ENCODE measurements around the gene NUP188. TPM values are rescaled to one million over a fixed set of nuclear protein-coding genes. Genes with fewer than 3 reads are reported as not detected.

The NUP188 gene
- total and polyA plus RNA-seq, 10 of the 15 experiments (the other 5 are each of a cell fraction or from before 2014, with no cell fraction given) = 1.4 to 73.7 (median 48.9) TPM

- TF ChIP-seq ZBTB40 (IDR thresholded peaks at IDR 0.05; ENCODE audit: borderline replicate concordance) = no peak
These were observed 105.1 kb downstream of the NUP188 start (continued) for GRCh38 chr9:129052592-129052991.

- no peaks in the 10 kb centered on the region for H4K20me1 ChIP-seq (ENCODE audit: control insufficient read depth, insufficient read depth)
- no peaks in the 10 kb centered on the region for H3K4me1 ChIP-seq (ENCODE audit: control insufficient read depth, insufficient read depth, low read length)
- no peak for DNase-seq (ENCODE audit: low read depth, low spot score)
- RAD21 ChIA-PET (ENCODE audit: unreplicated experiment) = no interaction called here
- H3K9me3 ChIP-seq (replicated peaks; ENCODE audit: control insufficient read depth, insufficient read depth, low read length) = no peaks in the 10 kb centered on the region
- H3K79me2 ChIP-seq (ENCODE audit: control insufficient read depth, insufficient read depth, low read length) = no peaks in the 10 kb centered on the region
- no peak overlapping the region for H3K4me3 ChIP-seq
- SMC1A ChIA-PET (ENCODE audit: uncharacterized antibody, unreplicated experiment) = no interaction called here
- TF ChIP-seq CHD1 (IDR thresholded peaks at IDR 0.05; ENCODE audit: low read depth, low read length) (no peak), IKZF2 (IDR thresholded peaks at IDR 0.05) (no peak), IRF3 (IDR thresholded peaks at IDR 0.05) (no peak), MAX (IDR thresholded peaks at IDR 0.05; ENCODE audit: low read depth, low read length) (no peak), E2F4 (IDR thresholded peaks at IDR 0.05; ENCODE audit: low read depth, low read length) (no peak), KAT2A (conservative IDR thresholded peaks at IDR 0.05; ENCODE audit: control insufficient read depth, low read depth, low read length) (no peak), SUPT20H (IDR thresholded peaks at IDR 0.05; ENCODE audit: borderline replicate concordance, control insufficient read depth, low read depth, low read length) (no peak), ATF3 (IDR thresholded peaks at IDR 0.05; ENCODE audit: borderline replicate concordance, extremely low read depth, low read depth, low read length) (no peak), BHLHE40 (IDR thresholded peaks at IDR 0.05; ENCODE audit: borderline replicate concordance in 1 of 2, low read depth in 2 of 2, low read length in 1 of 2) (no peak), BRCA1 (IDR thresholded peaks at IDR 0.05; ENCODE audit: low read depth, low read length) (no peak), CHD2 (IDR thresholded peaks at IDR 0.05; ENCODE audit: borderline replicate concordance, low read depth, low read length) (no peak)
- H3K27me3 ChIP-seq (replicated peaks in 1 of 2; ENCODE audit: control insufficient read depth in 2 of 2, insufficient read depth in 2 of 2, low read length in 1 of 2) = no peaks in the 10 kb centered on the region
- no peak overlapping the region for H2AFZ ChIP-seq (ENCODE audit: control insufficient read depth, low read depth, low read length)
- BruUV-seq (replicated peaks) = no TSS peak
- whole genome bisulfite sequencing (ENCODE audit: insufficient coverage, insufficient replicate concordance, low lambda C conversion rate, missing lambda C conversion rate) = 96% methylated on average over 6 of the region's 6 CpGs
- FAIRE-seq = no peak
- peaks cover 10 to 17% of the 10 kb centered on the region in 2 experiments for H3K36me3 ChIP-seq (ENCODE audit: control insufficient read depth in 2 of 2, insufficient read depth in 2 of 2, low read length in 1 of 2)
- POLR2A ChIA-PET = no interaction called here
- no peak overlapping the region for H3K9ac ChIP-seq (ENCODE audit: control insufficient read depth, insufficient read depth, low read length)
- ATAC-seq = no peak
- intact Hi-C loops (cut with micrococcal nuclease; ENCODE audit: unreplicated experiment) (no loop called here), in situ Hi-C loops (cut with MboI) (no loop called here)
- no peak overlapping the region for H3K4me2 ChIP-seq (ENCODE audit: control insufficient read depth, insufficient read depth)
- CTCF ChIA-PET = no interaction called here
- H3K27ac ChIP-seq (ENCODE audit: control insufficient read depth, insufficient read depth) = no peak overlapping the region
These were observed 105.5 kb downstream of the NUP188 start for GRCh38 chr9:129053020-129053419.

Measured in GM12878 (cell line).